GM12878 (cell line): Measurements from ENCODE around the gene HNMT. TPM values are rescaled to one million over a fixed set of nuclear protein-coding genes. Genes with fewer than 3 reads are reported as not detected.

Experiments
- ATAC-seq: fragments of 200-7000 bp; cut with Tn5 transposase; 3 replicates; pipeline ENCODE4 v1.9.1; 2020; ENCODE audit warnings: mild to moderate bottlenecking, moderate library complexity
- BruUV-seq: library from RNA; stranded (reverse); fragments of 400-500 nt; replicated peaks from 2 replicates; lab custom pipeline; 2021; lab: Mats Ljungman, UMichigan
- CTCF ChIA-PET: fragments of 300-600 bp; sonication (Branson Sonifier 250); formaldehyde crosslinking; extraction: SDS; loops from one replicate; lab custom pipeline; 2021; ENCODE audit warnings: inconsistent platforms; lab: Yijun Ruan, JAX
- POLR2A ChIA-PET: fragments of 350-600 bp; formaldehyde crosslinking; extraction: SDS; loops from one replicate; lab custom pipeline; 2021; ENCODE audit warnings: inconsistent platforms; lab: Charles Lee
- RAD21 ChIA-PET: fragments of 300-600 bp; sonication (Branson Sonifier 250); formaldehyde crosslinking; loops from one replicate; lab custom pipeline; 2023; ENCODE audit warnings: antibody characterized with exemption; ENCODE audit not compliant: unreplicated experiment; lab: Charles Lee
- SMC1A ChIA-PET: fragments of 300-600 bp; sonication (Branson Sonifier 250); formaldehyde crosslinking; loops from one replicate; lab custom pipeline; 2023; ENCODE audit not compliant: unreplicated experiment, uncharacterized antibody; lab: Charles Lee
- DNase-seq: peaks from one replicate; pipeline ENCODE4 v3.0.0-alpha.2; 2011; ENCODE audit warnings: low read depth, low spot score
- FAIRE-seq: peaks from 3 replicates; lab custom pipeline; 2011; peaks lifted over from hg19 to GRCh38; lab: Jason Lieb, UNC
- H2AFZ ChIP-seq: 2 replicates; pipeline ENCODE4 v1.6.0; 2011; ENCODE audit warnings: low read depth, low read length, control low read depth; ENCODE audit not compliant: control insufficient read depth
- H3K27ac ChIP-seq: 2 replicates; pipeline ENCODE4 v1.5.1; 2011; ENCODE audit warnings: control low read depth; ENCODE audit not compliant: control insufficient read depth, insufficient read depth
- H3K27me3 ChIP-seq, 2 experiments: replicated peaks in 1 of 2; 2 replicates each; pipeline versions ENCODE4 v1.6.0 to v1.6.1; 2011; ENCODE audit warnings: low read length in 1 of 2; ENCODE audit not compliant: control insufficient read depth in 2 of 2, insufficient read depth in 2 of 2
- H3K36me3 ChIP-seq, 2 experiments: 2 replicates each; pipeline ENCODE4 v1.5.1; 2011; ENCODE audit warnings: low read length in 1 of 2; ENCODE audit not compliant: control insufficient read depth in 2 of 2, insufficient read depth in 2 of 2
- H3K4me1 ChIP-seq: 2 replicates; pipeline ENCODE4 v1.6.1; 2011; ENCODE audit warnings: mild to moderate bottlenecking, low read length, moderate library complexity, mixed read lengths; ENCODE audit not compliant: control insufficient read depth, insufficient read depth
- H3K4me2 ChIP-seq: 2 replicates; pipeline ENCODE4 v1.6.0; 2011; ENCODE audit warnings: control low read depth; ENCODE audit not compliant: control insufficient read depth, insufficient read depth
- H3K4me3 ChIP-seq: fragments of 200-600 bp; sonication (generic); 2 replicates; pipeline ENCODE4 v1.5.1; 2016
- H3K79me2 ChIP-seq: 2 replicates; pipeline ENCODE4 v1.6.0; 2011; ENCODE audit warnings: low read length; ENCODE audit not compliant: control insufficient read depth, insufficient read depth
- H3K9ac ChIP-seq: 2 replicates; pipeline ENCODE4 v1.8.0; 2011; ENCODE audit warnings: low read length, control low read depth, mixed read lengths; ENCODE audit not compliant: control insufficient read depth, insufficient read depth
- H3K9me3 ChIP-seq: replicated peaks from 3 replicates; pipeline ENCODE4 v1.5.1; 2011; ENCODE audit warnings: mild to moderate bottlenecking, low read length; ENCODE audit not compliant: control insufficient read depth, insufficient read depth
- H4K20me1 ChIP-seq: 2 replicates; pipeline ENCODE4 v1.6.0; 2011; ENCODE audit not compliant: control insufficient read depth, insufficient read depth
- NBN ChIP-seq: fragments of 450-650 bp; IDR thresholded peaks from 2 replicates; pipeline ENCODE4 v1.6.1; 2016
- PBX3 ChIP-seq: IDR thresholded peaks from 2 replicates; pipeline ENCODE4 v1.6.1; 2011; ENCODE audit warnings: mild to moderate bottlenecking, low read depth, low read length, moderate library complexity; ENCODE audit not compliant: insufficient replicate concordance
- SIN3A ChIP-seq: IDR thresholded peaks from 2 replicates; pipeline ENCODE4 v1.6.1; 2012; ENCODE audit warnings: low read depth, low read length, improper control_type of control experiment
- ZBTB40 ChIP-seq: fragments of 450-650 bp; IDR thresholded peaks from 2 replicates; pipeline ENCODE4 v1.6.1; 2016; ENCODE audit warnings: mild to moderate bottlenecking, moderate library complexity, borderline replicate concordance
- ZNF687 ChIP-seq: fragments of 450-650 bp; IDR thresholded peaks from 2 replicates; pipeline ENCODE4 v1.6.1; 2017; ENCODE audit warnings: mild to moderate bottlenecking, moderate library complexity
- WGBS: methylation state at CpG from one replicate; pipeline ENCODE4 v1.1.6; 2016; ENCODE audit warnings: low lambda C conversion rate; ENCODE audit not compliant: insufficient replicate concordance, insufficient coverage; ENCODE audit errors: missing lambda C conversion rate; 5-methylcytosine and 5-hydroxymethylcytosine counted together
- in situ Hi-C: fragments of 300-500 bp; cut with MboI; formaldehyde crosslinking; loops from 9 replicates; pipeline ENCODE4 v1.14.3; 2018; ENCODE audit warnings: mixed read lengths
- intact Hi-C: fragments of 100-400 bp; cut with micrococcal nuclease; formaldehyde crosslinking; loops from one replicate; pipeline ENCODE4 v1.14.2; 2022; ENCODE audit not compliant: unreplicated experiment
- polyA plus RNA-seq, 11 experiments: library from polyadenylated mRNA; depleted of rRNA in 4 of 11; unstranded in 6 of 11; stranded (reverse) in 5 of 11; fragments of >200 nt; fragmentation: Nextera tagmentation in 4 of 11; fragmentation: Illumina TruSeq in 1 of 11; extraction: Ambion mirVana in 4 of 11; extraction: Trizol in 1 of 11; gene quantifications; 1 replicate in 1 of 11; 2 replicates in 10 of 11; pipeline versions ENCODE4 v1.2.1 to v1.2.3, GENCODE V29; 2011 to 2016; ENCODE audit warnings: inconsistent platforms in 2 of 11, missing spikeins in 2 of 11, low read depth in 1 of 11
- total RNA-seq, 4 experiments: library from RNA; depleted of rRNA in 3 of 4; stranded (reverse); fragments of >200 nt in 3 of 4; fragmentation: Illumina TruSeq in 1 of 4; extraction: Trizol in 1 of 4; gene quantifications; 2 replicates each; pipeline versions ENCODE4 v1.2.1 to v1.2.3, GENCODE V29; 2013 to 2021

Gene HNMT
- total and polyA plus RNA-seq, 10 of the 15 experiments (the other 5 are each of a cell fraction or from before 2014, with no cell fraction given): not detected

GRCh38 chr2:137998503-137998902, 34.2 kb downstream of the HNMT start (continued):
- no peak for TF ChIP-seq PBX3

- 0% methylated on average over 1 of the region's 1 CpG for WGBS
- no peaks in the 10 kb centered on the region for H3K9me3 ChIP-seq
- no peak for TF ChIP-seq SIN3A
- no peaks in the 10 kb centered on the region for H3K79me2 ChIP-seq
- no peaks in the 10 kb centered on the region for H3K27me3 ChIP-seq
- DNase-seq (no peak), ATAC-seq (no peak), FAIRE-seq (no peak)
- no peak overlapping the region for H3K4me3 ChIP-seq
- POLR2A ChIA-PET: no interaction called here
- no peaks in the 10 kb centered on the region for H4K20me1 ChIP-seq
- BruUV-seq: no TSS peak
- H3K27ac ChIP-seq: no peak overlapping the region
- H3K4me2 ChIP-seq: no peak overlapping the region
- SMC1A ChIA-PET: no interaction called here
- CTCF ChIA-PET: no interaction called here
- no peak overlapping the region for H2AFZ ChIP-seq
- in situ Hi-C loops (no loop called here), intact Hi-C loops (no loop called here)
- RAD21 ChIA-PET: no interaction called here
- no peaks in the 10 kb centered on the region for H3K36me3 ChIP-seq
- no peak overlapping the region for H3K9ac ChIP-seq
- no peaks in the 10 kb centered on the region for H3K4me1 ChIP-seq
Measured at GRCh38 chr2:137999273-137999672, 35.0 kb downstream of the HNMT start.

GRCh38 chr2:138000009-138000408, 35.7 kb downstream of the HNMT start:
- FAIRE-seq (no peak), DNase-seq (no peak), ATAC-seq (no peak)
- in situ Hi-C loops: no loop called here
- RAD21 ChIA-PET: no interaction called here
- no peak overlapping the region for H3K4me2 ChIP-seq
- intact Hi-C loops: no loop called here
- H3K4me3 ChIP-seq: no peak overlapping the region
- POLR2A ChIA-PET: no interaction called here
- no peaks in the 10 kb centered on the region for H4K20me1 ChIP-seq
- no peaks in the 10 kb centered on the region for H3K36me3 ChIP-seq
- no peaks in the 10 kb centered on the region for H3K79me2 ChIP-seq
- SMC1A ChIA-PET: no interaction called here
- no peaks in the 10 kb centered on the region for H3K4me1 ChIP-seq
- no peaks in the 10 kb centered on the region for H3K9me3 ChIP-seq
- H3K27me3 ChIP-seq: no peaks in the 10 kb centered on the region
- 0% methylated on average over 1 of the region's 1 CpG for WGBS
- no peak overlapping the region for H2AFZ ChIP-seq
- H3K9ac ChIP-seq: no peak overlapping the region
- CTCF ChIA-PET: no interaction called here
- no TSS peak for BruUV-seq
- no peak overlapping the region for H3K27ac ChIP-seq
- TF ChIP-seq ZBTB40 (no peak), ZNF687 (no peak), NBN (no peak)
